Stimulated activated CD8-positive, alpha-beta memory T cell treated with anti-CD3 and anti-CD28 coated beads, Interleukin-15, amount 100 ng/mL, for 48 hours (primary cell): ENCODE data around the gene OR2S2.

Source experiments
- DNase-seq, 2 donors: peaks; one replicate each; pipeline ENCODE4 v3.0.0-alpha.2; 2020; ENCODE audit warnings: low read depth in 2 of 2

Gene OR2S2

DNA sequence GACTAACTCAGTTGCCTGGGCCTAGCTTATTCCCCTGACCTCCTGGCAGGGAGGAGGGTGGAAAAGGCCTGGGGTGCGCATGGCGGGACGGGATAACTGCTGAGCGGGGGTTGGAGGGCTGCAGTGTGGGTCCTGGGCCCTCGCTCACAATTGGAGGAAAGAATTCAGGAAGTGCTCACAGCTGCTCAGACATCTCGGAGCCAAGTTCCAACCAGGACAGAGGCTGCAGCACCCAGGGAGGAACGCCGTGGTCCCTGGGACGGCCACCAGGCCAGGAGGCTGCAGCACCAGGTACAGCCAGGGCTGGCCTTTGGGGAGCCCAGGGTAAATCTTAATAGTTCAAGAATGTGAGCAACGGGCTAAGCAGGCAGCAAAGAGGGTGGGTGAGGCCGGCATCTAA, 48.7 kb downstream of the OR2S2 start, which contains the start of gene SPAAR:
Gene SPAAR, plus strand, starts transcription at position 217 of the 400 bp plus-strand sequence. CDS start 974 bp downstream, outside the sequence.
- no peak for DNase-seq

GRCh38 chr9:35908504-35909125, 49.3 kb downstream of the OR2S2 start:
- no peak for DNase-seq

DNA sequence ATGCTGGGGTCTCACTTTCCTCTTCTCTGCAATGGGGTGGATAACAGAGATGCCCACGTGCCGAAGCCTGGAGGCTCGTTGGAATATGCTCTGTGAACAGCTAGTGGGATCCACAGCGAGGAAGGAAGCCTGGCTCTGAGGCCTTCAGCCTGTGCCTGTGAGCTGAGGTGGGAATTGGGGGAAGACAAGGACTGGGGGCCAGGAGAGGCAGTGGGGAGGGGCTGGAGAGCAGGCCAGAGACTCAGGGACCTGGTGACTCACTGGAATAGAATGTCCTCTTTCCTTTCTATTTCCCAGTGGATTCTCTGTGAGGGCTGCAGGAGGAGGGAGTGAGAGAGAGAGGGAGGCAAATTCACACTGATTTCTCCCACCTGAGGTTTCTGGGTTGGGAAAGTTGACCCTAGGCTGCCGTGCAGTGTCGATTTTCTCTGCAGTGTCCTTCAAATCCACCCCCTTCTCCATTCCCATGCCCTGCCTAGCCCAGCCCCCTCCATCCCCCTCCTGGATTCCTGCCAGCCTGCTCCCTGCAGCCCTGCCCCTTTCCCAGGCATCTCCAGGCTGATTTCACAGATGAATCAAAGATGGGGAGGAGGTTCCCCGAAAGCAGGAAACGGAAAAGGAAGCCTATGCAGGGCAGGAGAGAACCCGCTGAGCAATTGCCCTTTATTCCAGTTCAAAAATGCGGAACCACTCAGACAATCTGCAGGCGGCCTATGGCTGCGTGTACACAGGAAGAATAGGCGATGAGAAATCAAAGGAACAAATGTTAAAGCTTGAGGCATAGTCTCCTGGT, 50.0 kb downstream of the OR2S2 start:
- DNase-seq: no peak
